Measurements from ENCODE around the gene LTA. TPM values are rescaled to one million over a fixed set of nuclear protein-coding genes. Genes with fewer than 3 reads are reported as not detected.

The LTA gene
- total and polyA plus RNA-seq, 9 donors = 0.17 to 1.3 (median 0.30) TPM; not detected in 5

DNA sequence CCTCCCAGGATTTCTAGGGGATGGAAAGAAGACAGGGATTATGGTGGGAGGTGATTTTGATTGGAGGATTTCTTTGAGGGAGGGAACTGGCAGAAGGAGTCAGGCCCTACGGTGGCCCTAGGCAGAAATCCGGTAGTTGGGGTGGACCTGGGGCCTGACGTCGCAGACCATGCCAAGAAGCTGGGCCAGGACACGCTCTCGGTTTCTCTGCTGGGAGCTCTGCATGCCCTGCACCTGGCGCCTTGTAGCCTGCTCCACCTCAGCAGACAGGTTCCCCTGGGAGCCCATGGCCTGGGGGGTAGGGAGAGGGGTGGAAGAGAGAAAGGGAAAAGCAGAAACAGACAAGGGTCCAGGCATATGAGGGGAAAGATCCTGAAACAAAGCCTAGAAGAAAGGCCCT lies 26.8 kb upstream of the LTA start:
- 75 to 78% (median 78%) methylated on average over 7 of the region's 7 CpGs for WGBS, 3 donors
- H3K4me1 ChIP-seq (ENCODE audit: insufficient read depth) = peaks cover 6% of the 10 kb centered on the region
- intact Hi-C loops (cut with DNase I) = loop anchor here in 3 of 4 donors (5.0 to 10.0 kb wide), 5 partner anchors 37 to 290 kb away; partner anchors contain the start of genes AIF1 (in 1 of the 3) and LTB (in 1 of the 3)

GRCh38 chr6:31546339-31546957 lies 25.6 kb upstream of the LTA start, which contains the start of gene ATP6V1G2:
ATP6V1G2 (minus strand) TSS chr6:31546608; CDS start chr6:31546559, 49 bp downstream.
- Histone ChIP-seq H3K36me3 (no peaks in the 10 kb centered on the region), H3K27me3 (no peaks in the 10 kb centered on the region), H3K9me3 (no peaks in the 10 kb centered on the region), H3K4me1 (ENCODE audit: insufficient read depth) (peaks cover 6% of the 10 kb centered on the region), H3K27ac (peak within 1 kb of the TSS; percentile 10 to 69), H3K4me3 (peak within 1 kb of the TSS; percentile 42)
- intact Hi-C loops (cut with DNase I) = loop anchor here (1.0 to 10.0 kb wide), 6 partner anchors 36 to 288 kb away; partner anchors contain the start of genes AIF1 (in 1 of the 4) and LTB (in 1 of the 4)
- TF ChIP-seq CTCF (IDR thresholded peaks at IDR 0.05) (peak; percentile 89 to 95 (median 94)), POLR2A (IDR thresholded peaks at IDR 0.05) (peak; percentile 19), EP300 (IDR thresholded peaks at IDR 0.05) (no peak)
- WGBS, 3 donors = 2 to 5% (median 3%) methylated on average over 11 of the region's 11 CpGs
- DNase-seq = peak; percentile 80 to 91 (median 90)

More for the DNA sequence above, 26.8 kb upstream of the LTA start:
- Histone ChIP-seq H3K27me3 (no peaks in the 10 kb centered on the region), H3K36me3 (no peaks in the 10 kb centered on the region), H3K4me3 (no peak overlapping the region), H3K27ac (no peak overlapping the region), H3K9me3 (no peaks in the 10 kb centered on the region)
- DNase-seq = no peak
- TF ChIP-seq CTCF (IDR thresholded peaks at IDR 0.05) (no peak), POLR2A (IDR thresholded peaks at IDR 0.05) (no peak), EP300 (IDR thresholded peaks at IDR 0.05) (no peak)

DNA sequence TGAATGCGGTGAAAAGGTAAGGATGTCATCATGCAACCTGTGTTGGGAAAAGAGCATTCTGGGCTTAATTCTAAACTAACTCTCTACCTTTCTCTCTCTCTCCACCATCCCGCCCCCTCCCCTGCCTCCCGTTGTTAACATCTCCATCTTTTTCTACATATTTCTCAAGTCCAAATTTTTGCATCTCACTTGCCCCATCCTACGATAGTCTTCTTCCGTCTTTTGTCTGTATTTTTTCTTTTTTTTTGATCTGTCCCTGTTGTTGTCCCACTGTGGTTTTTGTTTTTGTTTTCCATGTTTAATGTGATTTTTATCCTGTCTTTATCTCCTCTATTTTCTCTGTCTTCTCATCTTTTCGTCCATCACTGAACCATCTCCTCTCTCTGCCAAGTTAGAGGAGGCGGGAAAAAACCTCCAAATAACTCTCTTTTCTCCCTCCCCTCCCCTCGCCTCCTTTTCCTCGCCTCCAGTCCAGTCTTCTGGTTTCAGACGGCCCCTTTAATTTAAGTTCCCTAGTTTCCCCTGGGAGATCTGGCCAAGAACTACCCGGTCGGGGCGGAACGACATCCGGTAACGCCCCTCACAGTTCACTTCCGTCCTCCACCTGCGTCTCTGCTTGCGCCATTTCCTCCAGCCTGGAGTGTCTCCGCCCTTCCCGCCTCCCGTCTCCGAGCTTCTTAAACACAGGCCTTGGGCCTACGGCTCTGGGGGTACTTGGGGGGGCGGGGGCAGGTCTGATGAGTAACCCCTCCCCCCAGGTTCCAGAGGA lies 24.9 kb upstream of the LTA start, which contains the start of gene NFKBIL1:
NFKBIL1 (plus strand) TSS at position 651 of the 769 bp plus-strand sequence; CDS start at position 738, 87 bp downstream.
- no peaks in the 10 kb centered on the region for H3K27me3 ChIP-seq
- H3K27ac ChIP-seq = peak within 1 kb of the TSS; percentile 18 to 69
- H3K36me3 ChIP-seq = no peaks in the 10 kb centered on the region
- 1% methylated on average over 25 of the region's 25 CpGs for WGBS, 3 donors
- intact Hi-C loops (cut with DNase I) = loop anchor here (1.0 to 10.0 kb wide), 6 partner anchors 35 to 288 kb away; partner anchors contain the start of genes AIF1 (in 1 of the 4) and LTB (in 1 of the 4)
- DNase-seq = peak; percentile 94 to 97 (median 94)
- H3K9me3 ChIP-seq = no peaks in the 10 kb centered on the region
- no peak for TF ChIP-seq CTCF (IDR thresholded peaks at IDR 0.05)
- TF ChIP-seq POLR2A (IDR thresholded peaks at IDR 0.05) = peak; percentile 63
- TF ChIP-seq EP300 (IDR thresholded peaks at IDR 0.05) = no peak
- H3K4me3 ChIP-seq = peak within 1 kb of the TSS; percentile 42
- peaks cover 6% of the 10 kb centered on the region for H3K4me1 ChIP-seq (ENCODE audit: insufficient read depth)

All from ovary (tissue), 9 donors.